K562 (cell line): ENCODE measurements around the gene GIMAP7. TPM values are rescaled to one million over a fixed set of nuclear protein-coding genes. Genes with fewer than 3 reads are reported as not detected.

ENCODE experiments used
- ATAC-seq: fragments of 200-7000 bp; cut with Tn5 transposase; 3 replicates; pipeline ENCODE4 v1.9.1; 2020; ENCODE audit warnings: moderate library complexity
- BruUV-seq: library from RNA; stranded (reverse); fragments of 400-500 nt; replicated peaks from 2 replicates; lab custom pipeline; 2021; lab: Mats Ljungman, UMichigan
- CTCF ChIA-PET: fragments of 300-600 bp; formaldehyde crosslinking; extraction: SDS; loops from one replicate; lab custom pipeline; 2021; ENCODE audit warnings: low intra/inter-chr PET ratio; lab: Yijun Ruan, JAX
- POLR2A ChIA-PET: fragments of 300-600, 350-650 bp; sonication (Branson Sonifier 250); formaldehyde crosslinking; extraction: SDS; loops from one replicate; lab custom pipeline; 2021; ENCODE audit warnings: antibody characterized with exemption, inconsistent platforms; lab: Yijun Ruan, JAX
- DNase-seq, 4 experiments: peaks; one replicate each; pipeline versions ENCODE4 v3.0.0 to v3.0.0-alpha.2; 2011 to 2018; ENCODE audit warnings: low spot score in 3 of 4, mixed read lengths in 3 of 4; ENCODE audit errors: extremely low read depth in 1 of 4
- FAIRE-seq: peaks from 2 replicates; lab custom pipeline; 2011; peaks lifted over from hg19 to GRCh38; lab: Jason Lieb, UNC
- H2AFZ ChIP-seq: 2 replicates; pipeline ENCODE4 v1.6.0; 2011; ENCODE audit warnings: low read depth, low read length, control low read depth, inconsistent platforms
- H3K27ac ChIP-seq: fragments of 200-600 bp; 3 replicates; pipeline ENCODE4 v1.8.0; 2011; ENCODE audit warnings: low read depth, mild to moderate bottlenecking, control low read depth, inconsistent platforms, low read length, moderate library complexity, mixed read lengths; ENCODE audit errors: extremely low read depth
- H3K27me3 ChIP-seq, 2 experiments: fragments of 300-600 bp in 1 of 2; 2 replicates in 1 of 2; 3 replicates in 1 of 2; pipeline versions ENCODE4 v1.6.0 to v1.8.0; 2011; ENCODE audit warnings: inconsistent platforms in 2 of 2, low read length in 2 of 2, mild to moderate bottlenecking in 1 of 2, mixed read lengths in 1 of 2, moderate library complexity in 1 of 2; ENCODE audit not compliant: control insufficient read depth in 2 of 2, insufficient read depth in 2 of 2
- H3K36me3 ChIP-seq: fragments of 300-600 bp; 3 replicates; pipeline ENCODE4 v1.8.0; 2011; ENCODE audit warnings: mild to moderate bottlenecking, low read length, inconsistent platforms; ENCODE audit not compliant: control insufficient read depth, insufficient read depth
- H3K4me1 ChIP-seq, 2 experiments: fragments of 200-600 bp in 1 of 2; replicated peaks in 1 of 2; 2 replicates in 1 of 2; 3 replicates in 1 of 2; pipeline versions ENCODE4 v1.5.1 to v1.8.0; 2011; ENCODE audit warnings: inconsistent platforms in 2 of 2, low read length in 2 of 2, mild to moderate bottlenecking in 1 of 2, mixed read lengths in 1 of 2, moderate library complexity in 1 of 2; ENCODE audit not compliant: control insufficient read depth in 2 of 2, insufficient read depth in 2 of 2
- H3K4me2 ChIP-seq: 2 replicates; pipeline ENCODE4 v1.6.1; 2011; ENCODE audit warnings: low read length, control low read depth, inconsistent platforms, mixed read lengths; ENCODE audit not compliant: insufficient read depth
- H3K4me3 ChIP-seq: fragments of 200-600 bp; sonication (generic), shearing (Covaris generic); 2 replicates; pipeline ENCODE4 v1.5.1; 2016; ENCODE audit warnings: control low read depth, inconsistent platforms
- H3K79me2 ChIP-seq: fragments of 200-600 bp; 3 replicates; pipeline ENCODE4 v1.8.0; 2011; ENCODE audit warnings: low read length, inconsistent platforms; ENCODE audit not compliant: control insufficient read depth, insufficient read depth
- H3K9ac ChIP-seq, 2 experiments: 2 replicates each; pipeline versions ENCODE4 v1.6.0 to v1.6.1; 2011; ENCODE audit warnings: low read depth in 2 of 2, low read length in 2 of 2, control low read depth in 1 of 2, inconsistent platforms in 1 of 2, mild to moderate bottlenecking in 1 of 2, mixed read lengths in 1 of 2; ENCODE audit not compliant: insufficient read depth in 1 of 2
- H3K9me1 ChIP-seq: one replicate; pipeline ENCODE4 v1.6.0; 2011; ENCODE audit warnings: inconsistent platforms, mild to moderate bottlenecking, low read length, moderate library complexity; ENCODE audit not compliant: control insufficient read depth, insufficient read depth
- H3K9me3 ChIP-seq: replicated peaks from 2 replicates; pipeline ENCODE4 v1.5.1; 2011; ENCODE audit warnings: low read depth, low read length, inconsistent platforms; ENCODE audit not compliant: control insufficient read depth, insufficient read depth
- H4K20me1 ChIP-seq: replicated peaks from 2 replicates; pipeline ENCODE4 v1.6.1; 2011; ENCODE audit warnings: low read length, inconsistent platforms, mixed read lengths; ENCODE audit not compliant: control insufficient read depth, insufficient read depth
- ATF7 ChIP-seq: fragments of 450-650 bp; IDR thresholded peaks from 2 replicates; pipeline ENCODE4 v1.7.1; 2014; ENCODE audit warnings: mild to moderate bottlenecking, moderate library complexity
- BACH1 ChIP-seq: fragments of 200-800 bp; sonication (Bioruptor generic); IDR thresholded peaks from 2 replicates; pipeline ENCODE4 v1.6.1; 2016; ENCODE audit warnings: missing genetic modification characterization, missing compliant biosample characterization
- POLR2B ChIP-seq: fragments of 450-650 bp; IDR thresholded peaks from 2 replicates; pipeline ENCODE4 v1.6.1; 2018; ENCODE audit warnings: low read depth; ENCODE audit not compliant: partially characterized antibody
- PRPF4 ChIP-seq: fragments of 200-400 bp; formaldehyde crosslinking; IDR thresholded peaks from one replicate; pipeline ENCODE4 v1.6.1; 2017; ENCODE audit warnings: low read length, low read depth, mild to moderate bottlenecking; ENCODE audit not compliant: insufficient read depth, poor library complexity, severe bottlenecking
- SMAD1 ChIP-seq: fragments of 150-350 bp; IDR thresholded peaks from 2 replicates; pipeline ENCODE4 v1.6.1; 2014; ENCODE audit warnings: low read length, low read depth; ENCODE audit not compliant: partially characterized antibody
- SRSF9 ChIP-seq: fragments of 200-400 bp; formaldehyde crosslinking; IDR thresholded peaks from 2 replicates; pipeline ENCODE4 v1.6.1; 2017; ENCODE audit warnings: low read depth, low read length, borderline replicate concordance
- SUPT5H ChIP-seq: fragments of 450-650 bp; IDR thresholded peaks from 2 replicates; pipeline ENCODE4 v1.6.1; 2016
- WHSC1 ChIP-seq: IDR thresholded peaks from one replicate; pipeline ENCODE4 v1.6.1; 2012; ENCODE audit warnings: low read length, control low read depth, inconsistent platforms
- ZNF140 ChIP-seq: fragments of 250-450 bp; sonication (Bioruptor Pico); IDR thresholded peaks from 2 replicates; pipeline ENCODE4 v1.8.0; 2021; ENCODE audit warnings: moderate library complexity, mild to moderate bottlenecking, inconsistent platforms
- ZNF165 ChIP-seq: fragments of 250-450 bp; sonication (Bioruptor Pico); IDR thresholded peaks from 2 replicates; pipeline ENCODE4 v1.4.0; 2020; ENCODE audit warnings: borderline replicate concordance
- WGBS: fragments of 100-300 bp; shearing (Covaris generic); methylation state at CpG from one replicate; pipeline ENCODE4 v1.1.6; 2016; ENCODE audit warnings: low coverage, mixed read lengths; ENCODE audit not compliant: insufficient coverage; ENCODE audit errors: missing lambda C conversion rate; 5-methylcytosine and 5-hydroxymethylcytosine counted together
- in situ Hi-C: fragments of 300-500 bp; cut with MboI; formaldehyde crosslinking; loops from 4 replicates; pipeline ENCODE4 v1.15.0; 2018; ENCODE audit warnings: inconsistent platforms, mixed read lengths
- intact Hi-C: fragments of 100-400 bp; cut with micrococcal nuclease; formaldehyde crosslinking; loops from 2 replicates; pipeline ENCODE4 v1.14.2; 2022
- polyA plus RNA-seq, 8 experiments: library from polyadenylated mRNA; depleted of rRNA in 4 of 8; stranded (reverse) in 5 of 8; unstranded in 3 of 8; fragments of >200 nt; fragmentation: Nextera tagmentation in 2 of 8; fragmentation: Illumina TruSeq in 1 of 8; extraction: Ambion mirVana in 2 of 8; extraction: Trizol in 1 of 8; gene quantifications; 2 replicates each; pipeline versions ENCODE4 v1.2.1 to v1.2.3, GENCODE V29; 2011 to 2014; ENCODE audit warnings: inconsistent platforms in 1 of 8, missing spikeins in 1 of 8
- total RNA-seq, 7 experiments: library from RNA; depleted of rRNA in 6 of 7; stranded (reverse); fragments of >200 nt in 6 of 7; fragmentation: Illumina TruSeq in 2 of 7; extraction: Trizol in 2 of 7; gene quantifications; 2 replicates each; pipeline versions ENCODE4 v1.2.1 to v1.2.3, GENCODE V29; 2011 to 2021; ENCODE audit warnings: low replicate concordance in 1 of 7
- TF ChIP-seq, protein P1 (sequence below): fragments of 250-450 bp; sonication (Bioruptor Pico); IDR thresholded peaks from 2 replicates; pipeline ENCODE4 v1.5.0; 2020; ENCODE audit warnings: mild to moderate bottlenecking, borderline replicate concordance

GIMAP7 gene
- total and polyA plus RNA-seq, 9 of the 15 experiments (the other 6 are each of a cell fraction or from before 2014, with no cell fraction given), result 0.42 TPM; not detected in 8

DNA sequence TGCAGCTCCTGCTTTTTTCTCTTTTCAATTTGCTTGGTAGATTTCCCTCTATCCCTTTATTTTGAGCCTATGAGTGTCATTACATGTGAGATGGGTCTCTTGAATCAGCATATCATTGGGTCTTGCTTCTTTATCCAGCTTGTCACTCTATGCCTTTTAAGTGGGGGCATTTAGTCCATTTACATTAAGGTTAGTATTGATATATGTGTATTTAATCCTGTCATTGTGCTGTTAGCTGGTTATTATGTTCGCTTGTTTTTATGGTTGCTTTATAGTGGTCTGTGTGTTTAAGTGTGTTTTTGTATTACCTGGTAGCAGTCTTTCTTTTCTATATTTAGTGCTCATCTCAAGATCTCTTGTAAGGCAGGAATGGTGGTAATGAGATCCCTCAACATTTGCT lies 17.0 kb downstream of the GIMAP7 start:
- ATAC-seq, result no peak
- no peak overlapping the region for H3K27ac ChIP-seq
- H3K4me1 ChIP-seq, result no peaks in the 10 kb centered on the region
- H3K9me3 ChIP-seq, result no peaks in the 10 kb centered on the region
- H3K27me3 ChIP-seq, result 0 out of 5 replicates have a peak, but pooled peaks cover 0 to 5% of the 10 kb centered on the region in 2 experiments
- intact Hi-C loops, result no loop called here
- no peaks in the 10 kb centered on the region for H3K36me3 ChIP-seq
- H4K20me1 ChIP-seq, result no peaks in the 10 kb centered on the region
- no peaks in the 10 kb centered on the region for H3K9me1 ChIP-seq
- no peak overlapping the region for H2AFZ ChIP-seq
- TF ChIP-seq SRSF9 (no peak), POLR2B (no peak), ATF7 (no peak), ZNF140 (CRISPR knock-in tag) (no peak), PRPF4 (no peak), ZNF165 (CRISPR knock-in tag) (no peak), SMAD1 (no peak), WHSC1 (no peak), BACH1 (tag) (no peak), SUPT5H (no peak)
- TF ChIP-seq, protein P1, sequence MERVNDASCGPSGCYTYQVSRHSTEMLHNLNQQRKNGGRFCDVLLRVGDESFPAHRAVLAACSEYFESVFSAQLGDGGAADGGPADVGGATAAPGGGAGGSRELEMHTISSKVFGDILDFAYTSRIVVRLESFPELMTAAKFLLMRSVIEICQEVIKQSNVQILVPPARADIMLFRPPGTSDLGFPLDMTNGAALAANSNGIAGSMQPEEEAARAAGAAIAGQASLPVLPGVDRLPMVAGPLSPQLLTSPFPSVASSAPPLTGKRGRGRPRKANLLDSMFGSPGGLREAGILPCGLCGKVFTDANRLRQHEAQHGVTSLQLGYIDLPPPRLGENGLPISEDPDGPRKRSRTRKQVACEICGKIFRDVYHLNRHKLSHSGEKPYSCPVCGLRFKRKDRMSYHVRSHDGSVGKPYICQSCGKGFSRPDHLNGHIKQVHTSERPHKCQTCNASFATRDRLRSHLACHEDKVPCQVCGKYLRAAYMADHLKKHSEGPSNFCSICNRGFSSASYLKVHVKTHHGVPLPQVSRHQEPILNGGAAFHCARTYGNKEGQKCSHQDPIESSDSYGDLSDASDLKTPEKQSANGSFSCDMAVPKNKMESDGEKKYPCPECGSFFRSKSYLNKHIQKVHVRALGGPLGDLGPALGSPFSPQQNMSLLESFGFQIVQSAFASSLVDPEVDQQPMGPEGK (CRISPR knock-in tag), result no peak
- H3K79me2 ChIP-seq, result no peaks in the 10 kb centered on the region
- no peak overlapping the region for H3K9ac ChIP-seq
- no peak for DNase-seq
- H3K4me3 ChIP-seq, result no peak overlapping the region
- no peak for FAIRE-seq
- in situ Hi-C loops, result no loop called here
- WGBS, result 0% methylated on average over 1 of the region's 1 CpG
- ChIA-PET CTCF (no interaction called here), POLR2A (no interaction called here)
- BruUV-seq, result no TSS peak
- no peak overlapping the region for H3K4me2 ChIP-seq
